ENCODE measurements around the gene CEMIP2. TPM values are rescaled to one million over a fixed set of nuclear protein-coding genes. Genes with fewer than 3 reads are reported as not detected.
A peak's percentile ranks its signal among the peaks of the same experiment; 100 is the strongest.

Gene CEMIP2
- total RNA-seq, 2 experiments from 2014 or later: 43.2 to 55.7 TPM

- H3K4me3 Mint-ChIP-seq: peak overlapping the region; percentile 88
- peaks cover 2% of the 10 kb centered on the region for H3K36me3 Mint-ChIP-seq (ENCODE audit: low read depth)
- ChIA-PET POLR2A (no interaction called here), CTCF (interaction anchor here (1.0 to 4.5 kb wide), 6 partner anchors 10 to 257 kb away, joined by 3 to 22 read pairs (median 6); no protein-coding TSS in a partner anchor)
- peak overlapping the region; percentile 91 for H3K27ac Mint-ChIP-seq
- no peaks in the 10 kb centered on the region for H3K27me3 Mint-ChIP-seq
- H3K9me3 Mint-ChIP-seq: no peaks in the 10 kb centered on the region
- peak; percentile 14 for DNase-seq
- peaks cover 55% of the 10 kb centered on the region for H3K4me1 Mint-ChIP-seq
Measured at GRCh38 chr9:71767776-71768321, 464 bp downstream of the CEMIP2 start.

GRCh38 chr9:71767163-71767775 lies 1.0 kb downstream of the CEMIP2 start:
- no peaks in the 10 kb centered on the region for H3K9me3 Mint-ChIP-seq
- H3K27me3 Mint-ChIP-seq: no peaks in the 10 kb centered on the region
- no peak for DNase-seq
- peaks cover 59% of the 10 kb centered on the region for H3K4me1 Mint-ChIP-seq
- H3K27ac Mint-ChIP-seq: peak overlapping the region; percentile 91
- ChIA-PET POLR2A (interaction anchor here (0.7 kb wide), 1 partner anchor 16 kb away, joined by 3 read pairs; no protein-coding TSS in a partner anchor), CTCF (interaction anchor here (0.6 to 4.5 kb wide), 8 partner anchors 11 to 257 kb away, joined by 3 to 22 read pairs (median 6); no protein-coding TSS in a partner anchor)
- H3K4me3 Mint-ChIP-seq: peak overlapping the region; percentile 88
- H3K36me3 Mint-ChIP-seq (ENCODE audit: low read depth): peaks cover 2% of the 10 kb centered on the region

GRCh38 chr9:71766663-71767062 lies 1.6 kb downstream of the CEMIP2 start:
- Mint-ChIP-seq H3K36me3 (ENCODE audit: low read depth) (peaks cover 2% of the 10 kb centered on the region), H3K4me1 (peaks cover 65% of the 10 kb centered on the region), H3K27me3 (no peaks in the 10 kb centered on the region), H3K27ac (peak overlapping the region; percentile 91), H3K9me3 (no peaks in the 10 kb centered on the region), H3K4me3 (peak overlapping the region; percentile 88)
- CTCF ChIA-PET: interaction anchor here (0.6 to 4.5 kb wide), 9 partner anchors 11 to 258 kb away, joined by 3 to 22 read pairs (median 6); no protein-coding TSS in a partner anchor
- POLR2A ChIA-PET: interaction anchor here (0.7 kb wide), 1 partner anchor 17 kb away, joined by 3 read pairs; no protein-coding TSS in a partner anchor
- peak; percentile 34 for DNase-seq

- peaks cover 73% of the 10 kb centered on the region for H3K4me1 Mint-ChIP-seq
Measured at GRCh38 chr9:71765693-71766092, 2.6 kb downstream of the CEMIP2 start.

GRCh38 chr9:71764891-71765290 lies 3.4 kb downstream of the CEMIP2 start:
- Mint-ChIP-seq H3K27ac (peak overlapping the region; percentile 79), H3K4me3 (peak overlapping the region; percentile 61), H3K36me3 (ENCODE audit: low read depth) (peaks cover 5% of the 10 kb centered on the region), H3K27me3 (no peaks in the 10 kb centered on the region), H3K9me3 (no peaks in the 10 kb centered on the region), H3K4me1 (peaks cover 72% of the 10 kb centered on the region)
- ChIA-PET CTCF (interaction anchor here (0.6 to 1.3 kb wide), 4 partner anchors 13 to 834 kb away, joined by 3 to 9 read pairs (median 4); no protein-coding TSS in a partner anchor), POLR2A (no interaction called here)
- no peak for DNase-seq

More at GRCh38 chr9:71765693-71766092, 2.6 kb downstream of the CEMIP2 start:
- DNase-seq: no peak
- ChIA-PET CTCF (interaction anchor here (1.4 to 4.5 kb wide), 4 partner anchors 12 to 52 kb away, joined by 3 to 22 read pairs (median 6); no protein-coding TSS in a partner anchor), POLR2A (no interaction called here)
- Mint-ChIP-seq H3K27me3 (no peaks in the 10 kb centered on the region), H3K9me3 (no peaks in the 10 kb centered on the region), H3K4me3 (peak overlapping the region; percentile 88), H3K36me3 (ENCODE audit: low read depth) (peaks cover 5% of the 10 kb centered on the region), H3K27ac (peak overlapping the region; percentile 57)

- Mint-ChIP-seq H3K4me3 (peak overlapping the region; percentile 61), H3K4me1 (peaks cover 70% of the 10 kb centered on the region), H3K27ac (peak overlapping the region; percentile 79), H3K9me3 (no peaks in the 10 kb centered on the region), H3K36me3 (ENCODE audit: low read depth) (peaks cover 7% of the 10 kb centered on the region), H3K27me3 (no peaks in the 10 kb centered on the region)
- ChIA-PET CTCF (interaction anchor here (0.6 to 1.3 kb wide), 4 partner anchors 13 to 833 kb away, joined by 3 to 9 read pairs (median 4); no protein-coding TSS in a partner anchor), POLR2A (no interaction called here)
- DNase-seq: no peak
Measured at GRCh38 chr9:71764463-71764862, 3.9 kb downstream of the CEMIP2 start.

GRCh38 chr9:71763832-71764231 lies 4.5 kb downstream of the CEMIP2 start:
- H3K36me3 Mint-ChIP-seq (ENCODE audit: low read depth): peaks cover 10% of the 10 kb centered on the region
- H3K4me3 Mint-ChIP-seq: peak overlapping the region; percentile 39
- H3K9me3 Mint-ChIP-seq: no peaks in the 10 kb centered on the region
- peaks cover 73% of the 10 kb centered on the region for H3K4me1 Mint-ChIP-seq
- no peak for DNase-seq
- POLR2A ChIA-PET: no interaction called here
- CTCF ChIA-PET: interaction anchor here (1.3 kb wide), 1 partner anchor 12 kb away, joined by 9 read pairs; no protein-coding TSS in a partner anchor
- peak overlapping the region; percentile 54 for H3K27ac Mint-ChIP-seq
- H3K27me3 Mint-ChIP-seq: no peaks in the 10 kb centered on the region

- Mint-ChIP-seq H3K4me1 (peaks cover 81% of the 10 kb centered on the region), H3K9me3 (no peaks in the 10 kb centered on the region), H3K27me3 (no peaks in the 10 kb centered on the region), H3K27ac (peak overlapping the region; percentile 43), H3K4me3 (peak overlapping the region; percentile 39), H3K36me3 (ENCODE audit: low read depth) (peaks cover 10% of the 10 kb centered on the region)
- DNase-seq: no peak
- ChIA-PET POLR2A (interaction anchor here (0.7 kb wide), 1 partner anchor 133 kb away, joined by 4 read pairs; no protein-coding TSS in a partner anchor), CTCF (interaction anchor here (0.7 to 1.7 kb wide), 3 partner anchors 10 to 14 kb away, joined by 3 read pairs; no protein-coding TSS in a partner anchor)
Measured at GRCh38 chr9:71762900-71763653, 5.2 kb downstream of the CEMIP2 start.

GRCh38 chr9:71761938-71762353 lies 6.4 kb downstream of the CEMIP2 start:
- H3K4me1 Mint-ChIP-seq: peaks cover 86% of the 10 kb centered on the region
- no peaks in the 10 kb centered on the region for H3K27me3 Mint-ChIP-seq
- CTCF ChIA-PET: interaction anchor here (1.0 to 1.7 kb wide), 2 partner anchors 11 to 45 kb away, joined by 3 to 4 read pairs; no protein-coding TSS in a partner anchor
- no peaks in the 10 kb centered on the region for H3K9me3 Mint-ChIP-seq
- no peak for DNase-seq
- POLR2A ChIA-PET: no interaction called here
- no peak overlapping the region for H3K4me3 Mint-ChIP-seq
- H3K36me3 Mint-ChIP-seq (ENCODE audit: low read depth): peaks cover 10% of the 10 kb centered on the region
- H3K27ac Mint-ChIP-seq: peak overlapping the region; percentile 43

GRCh38 chr9:71760901-71761300 lies 7.4 kb downstream of the CEMIP2 start:
- peaks cover 85% of the 10 kb centered on the region for H3K4me1 Mint-ChIP-seq
- no peaks in the 10 kb centered on the region for H3K27me3 Mint-ChIP-seq
- peaks cover 12% of the 10 kb centered on the region for H3K36me3 Mint-ChIP-seq (ENCODE audit: low read depth)
- ChIA-PET CTCF (interaction anchor here (1.0 kb wide), 1 partner anchor 46 kb away, joined by 4 read pairs; no protein-coding TSS in a partner anchor), POLR2A (no interaction called here)
- no peak overlapping the region for H3K4me3 Mint-ChIP-seq
- H3K9me3 Mint-ChIP-seq: no peaks in the 10 kb centered on the region
- H3K27ac Mint-ChIP-seq: no peak overlapping the region
- DNase-seq: no peak

GRCh38 chr9:71758785-71759184 lies 9.5 kb downstream of the CEMIP2 start:
- no peaks in the 10 kb centered on the region for H3K27me3 Mint-ChIP-seq
- H3K27ac Mint-ChIP-seq: no peak overlapping the region
- H3K4me1 Mint-ChIP-seq: peaks cover 65% of the 10 kb centered on the region
- H3K36me3 Mint-ChIP-seq (ENCODE audit: low read depth): peaks cover 12% of the 10 kb centered on the region
- no peak overlapping the region for H3K4me3 Mint-ChIP-seq
- H3K9me3 Mint-ChIP-seq: no peaks in the 10 kb centered on the region
- POLR2A ChIA-PET: no interaction called here
- DNase-seq: no peak
- CTCF ChIA-PET: no interaction called here

- POLR2A ChIA-PET: no interaction called here
- peaks cover 60% of the 10 kb centered on the region for H3K4me1 Mint-ChIP-seq
- H3K36me3 Mint-ChIP-seq (ENCODE audit: low read depth): peaks cover 12% of the 10 kb centered on the region
- H3K4me3 Mint-ChIP-seq: no peak overlapping the region
- no peak for DNase-seq
- H3K27ac Mint-ChIP-seq: no peak overlapping the region
- no peaks in the 10 kb centered on the region for H3K27me3 Mint-ChIP-seq
- CTCF ChIA-PET: no interaction called here
- H3K9me3 Mint-ChIP-seq: no peaks in the 10 kb centered on the region
Measured at GRCh38 chr9:71758277-71758676, 10.0 kb downstream of the CEMIP2 start.
